HT-29 (cell line): ENCODE results near the gene PRIMPOL. TPM values are rescaled to one million over a fixed set of nuclear protein-coding genes. Genes with fewer than 3 reads are reported as not detected.

Experiments used
- total RNA-seq: library from RNA; depleted of rRNA; stranded (reverse); fragments of >200 nt; shearing (Covaris generic); gene quantifications from 2 replicates; pipeline ENCODE4 v1.2.3, GENCODE V29; 2014; rRNA removed

The PRIMPOL gene
- total RNA-seq, 1 experiment from 2014 or later = 1.9 TPM

Other genes with a start within 250 kb of the PRIMPOL start
- 6.6 and 9.2 TPM in 2 replicates for gene IRF2, start 175.2 kb upstream of the PRIMPOL start, total RNA-seq
- 5.8 and 7.9 TPM in 2 replicates for gene CASP3, start 291 bp upstream of the PRIMPOL start, total RNA-seq
- 15.2 and 15.3 TPM in 2 replicates for gene CENPU, start 84.4 kb downstream of the PRIMPOL start, total RNA-seq
- 29.9 and 36.6 TPM in 2 replicates for gene ACSL1, start 176.2 kb downstream of the PRIMPOL start, total RNA-seq